ENCODE results near the gene PTPN6. TPM values are rescaled to one million over a fixed set of nuclear protein-coding genes. Genes with fewer than 3 reads are reported as not detected.

Gene PTPN6
- total and polyA plus RNA-seq, 10 of the 15 experiments (the other 5 are each of a cell fraction or from before 2014, with no cell fraction given), result 229 to 457 (median 370) TPM

GRCh38 chr12:6904280-6905276 is 46.6 kb upstream of the PTPN6 start, which contains the start of gene LRRC23 (continued):
- TF ChIP-seq ATF2 (IDR thresholded peaks at IDR 0.05; ENCODE audit: low read length) (0 out of 2 replicates have a peak, but pooled peaks have one; percentile 76), ZNF24 (IDR thresholded peaks at IDR 0.05) (no peak), SREBF1 (IDR thresholded peaks at IDR 0.05; ENCODE audit: low read length) (no peak), ZNF687 (IDR thresholded peaks at IDR 0.05) (no peak), TCF3 (IDR thresholded peaks at IDR 0.05; ENCODE audit: borderline replicate concordance, insufficient read depth, low read depth, low read length) (no peak), FOS (IDR thresholded peaks at IDR 0.05; ENCODE audit: borderline replicate concordance, extremely low read depth, insufficient read length) (no peak), SP1 (IDR thresholded peaks at IDR 0.05; ENCODE audit: low read depth, low read length) (peak; percentile 85), CHD2 (IDR thresholded peaks at IDR 0.05; ENCODE audit: borderline replicate concordance, low read depth, low read length) (no peak), CBX5 (IDR thresholded peaks at IDR 0.05; ENCODE audit: low read depth) (no peak), HDAC2 (IDR thresholded peaks at IDR 0.05) (no peak), NRF1 (conservative IDR thresholded peaks at IDR 0.05; ENCODE audit: low read depth, low read length) (0 out of 2 replicates have a peak, but pooled peaks have one; percentile 3), ZBTB40 (IDR thresholded peaks at IDR 0.05; ENCODE audit: borderline replicate concordance) (peak; percentile 53; the same call in 1 of the 2 replicates), MTA2 (IDR thresholded peaks at IDR 0.05; ENCODE audit: low read depth) (no peak), CREM (IDR thresholded peaks at IDR 0.05; ENCODE audit: low read depth) (peak; percentile 82; the same call in 1 of the 2 replicates), ZZZ3 (IDR thresholded peaks at IDR 0.05; ENCODE audit: control insufficient read depth, insufficient read length, low read depth) (no peak), YY1 (IDR thresholded peaks at IDR 0.05; ENCODE audit: low read depth, low read length) (no peak), RBBP5 (conservative IDR thresholded peaks at IDR 0.05) (no peak)

All from GM12878 (cell line).